H9 (cell line): ENCODE results near the gene VDR. TPM values are rescaled to one million over a fixed set of nuclear protein-coding genes. Genes with fewer than 3 reads are reported as not detected.

Experiments
- DNase-seq: peaks from one replicate; pipeline ENCODE4 v3.0.0-alpha.2; 2017
- H2AFZ ChIP-seq: one replicate; pipeline ENCODE4 v1.6.1; 2013; ENCODE audit warnings: mild to moderate bottlenecking, low read length, control low read depth, moderate library complexity
- H2AK5ac ChIP-seq: 2 replicates; pipeline ENCODE4 v1.6.1; 2013; ENCODE audit warnings: low read length, control low read depth, mixed read lengths; ENCODE audit not compliant: insufficient read length
- H2BK120ac ChIP-seq: one replicate; pipeline ENCODE4 v1.6.1; 2013; ENCODE audit warnings: low read depth, mild to moderate bottlenecking, low read length, control low read depth, inconsistent platforms; ENCODE audit not compliant: poor library complexity, severe bottlenecking
- H2BK12ac ChIP-seq: 2 replicates; pipeline ENCODE4 v1.6.1; 2013; ENCODE audit warnings: low read length, control low read depth, mixed read lengths, low read depth; ENCODE audit not compliant: insufficient read length
- H2BK15ac ChIP-seq: 2 replicates; pipeline ENCODE4 v1.6.1; 2013; ENCODE audit warnings: low read depth, low read length, control low read depth
- H2BK20ac ChIP-seq: one replicate; pipeline ENCODE4 v1.6.1; 2013; ENCODE audit warnings: low read depth, mild to moderate bottlenecking, low read length, control low read depth, inconsistent platforms; ENCODE audit not compliant: poor library complexity, severe bottlenecking
- H2BK5ac ChIP-seq: 2 replicates; pipeline ENCODE4 v1.6.1; 2013; ENCODE audit warnings: low read length, control low read depth, mixed read lengths; ENCODE audit not compliant: insufficient read length
- H3K14ac ChIP-seq: 2 replicates; pipeline ENCODE4 v1.6.1; 2013; ENCODE audit warnings: low read length, control low read depth; ENCODE audit not compliant: insufficient read depth
- H3K18ac ChIP-seq: 2 replicates; pipeline ENCODE4 v1.6.1; 2013; ENCODE audit warnings: low read depth, mild to moderate bottlenecking, mixed read lengths, low read length, control low read depth; ENCODE audit not compliant: insufficient read length
- H3K23ac ChIP-seq: 2 replicates; pipeline ENCODE4 v1.6.1; 2013; ENCODE audit warnings: low read length, control low read depth, mixed read lengths, low read depth; ENCODE audit not compliant: insufficient read length
- H3K23me2 ChIP-seq: 2 replicates; pipeline ENCODE4 v1.6.1; 2013; ENCODE audit warnings: low read depth, mild to moderate bottlenecking, mixed read lengths, low read length, control low read depth; ENCODE audit not compliant: insufficient read length, poor library complexity, severe bottlenecking
- H3K27ac ChIP-seq: 2 replicates; pipeline ENCODE4 v1.5.1; 2013; ENCODE audit warnings: low read length, control low read depth, mixed read lengths, low read depth; ENCODE audit not compliant: insufficient read length
- H3K27me3 ChIP-seq: 2 replicates; pipeline ENCODE4 v1.6.1; 2013; ENCODE audit warnings: low read length, control low read depth, inconsistent platforms; ENCODE audit not compliant: insufficient read depth
- H3K4ac ChIP-seq: 2 replicates; pipeline ENCODE4 v1.6.1; 2013; ENCODE audit warnings: low read depth, mild to moderate bottlenecking, control low read depth, inconsistent platforms, low read length, moderate library complexity
- H3K4me1 ChIP-seq: 2 replicates; pipeline ENCODE4 v1.6.1; 2013; ENCODE audit warnings: low read length, control low read depth, inconsistent platforms; ENCODE audit not compliant: insufficient read depth
- H3K4me2 ChIP-seq: 2 replicates; pipeline ENCODE4 v1.6.1; 2013; ENCODE audit warnings: low read length, control low read depth, mixed read lengths; ENCODE audit not compliant: insufficient read length, insufficient read depth
- H3K56ac ChIP-seq: 2 replicates; pipeline ENCODE4 v1.6.1; 2013; ENCODE audit warnings: low read depth, mild to moderate bottlenecking, mixed read lengths, low read length, control low read depth; ENCODE audit not compliant: insufficient read length
- H3K79me1 ChIP-seq: 2 replicates; pipeline ENCODE4 v1.6.1; 2013; ENCODE audit warnings: low read depth, mild to moderate bottlenecking, moderate library complexity, low read length, control low read depth, inconsistent platforms; ENCODE audit not compliant: insufficient read depth, poor library complexity, severe bottlenecking
- H3K79me2 ChIP-seq: 2 replicates; pipeline ENCODE4 v1.6.1; 2013; ENCODE audit warnings: low read length, control low read depth, inconsistent platforms; ENCODE audit not compliant: insufficient read depth
- H3K9ac ChIP-seq: 2 replicates; pipeline ENCODE4 v1.6.1; 2013; ENCODE audit warnings: low read length, control low read depth, mixed read lengths; ENCODE audit not compliant: insufficient read length; ENCODE audit errors: extremely low read depth
- H3K9me3 ChIP-seq: one replicate; pipeline ENCODE4 v1.6.1; 2013; ENCODE audit warnings: low read depth, low read length, inconsistent platforms; ENCODE audit not compliant: control insufficient read depth
- H3T11ph ChIP-seq: one replicate; pipeline ENCODE4 v1.6.1; 2013; ENCODE audit warnings: mild to moderate bottlenecking, low read length, control low read depth, inconsistent platforms
- H4K20me1 ChIP-seq: one replicate; pipeline ENCODE4 v1.6.1; 2013; ENCODE audit not compliant: control insufficient read depth, insufficient read length, insufficient read depth
- H4K5ac ChIP-seq: 2 replicates; pipeline ENCODE4 v1.6.1; 2013; ENCODE audit warnings: low read depth, mild to moderate bottlenecking, mixed read lengths, low read length, control low read depth; ENCODE audit not compliant: insufficient read length
- H4K8ac ChIP-seq: replicated peaks from 2 replicates; pipeline ENCODE4 v1.6.1; 2013; ENCODE audit warnings: low read length, control low read depth, mixed read lengths, low read depth; ENCODE audit not compliant: insufficient read length
- H4K91ac ChIP-seq: 2 replicates; pipeline ENCODE4 v1.6.1; 2013; ENCODE audit warnings: low read depth, mild to moderate bottlenecking, moderate library complexity, mixed read lengths, low read length, control low read depth; ENCODE audit not compliant: insufficient read length
- H3K27ac Mint-ChIP-seq, 3 experiments: 2 replicates in 2 of 3; 3 replicates in 1 of 3; pipeline ENCODE4 v1.8.0; 2020 to 2021; ENCODE audit warnings: mixed read lengths in 3 of 3, mild to moderate bottlenecking in 1 of 3, moderate library complexity in 1 of 3
- H3K27me3 Mint-ChIP-seq: 2 replicates; pipeline ENCODE4 v1.8.0; 2021; ENCODE audit warnings: low read depth, mild to moderate bottlenecking, moderate library complexity, mixed read lengths
- H3K36me3 Mint-ChIP-seq, 3 experiments: 2 replicates in 2 of 3; 3 replicates in 1 of 3; pipeline ENCODE4 v1.8.0; 2020 to 2021; ENCODE audit warnings: low read depth in 3 of 3, mixed read lengths in 3 of 3; ENCODE audit not compliant: insufficient read depth in 1 of 3
- H3K4me1 Mint-ChIP-seq, 2 experiments: 2 replicates each; pipeline ENCODE4 v1.8.0; 2020; ENCODE audit warnings: mixed read lengths in 2 of 2
- H3K4me3 Mint-ChIP-seq, 2 experiments: 2 replicates in 1 of 2; 3 replicates in 1 of 2; pipeline ENCODE4 v1.8.0; 2020 to 2021; ENCODE audit warnings: mild to moderate bottlenecking in 2 of 2, mixed read lengths in 2 of 2, moderate library complexity in 1 of 2
- H3K9me3 Mint-ChIP-seq, 2 experiments: 2 replicates in 1 of 2; 3 replicates in 1 of 2; pipeline ENCODE4 v1.8.0; 2020; ENCODE audit warnings: mild to moderate bottlenecking in 2 of 2, mixed read lengths in 2 of 2, moderate library complexity in 1 of 2
- total RNA-seq: library from RNA; stranded (reverse); gene quantifications from 2 replicates; pipeline ENCODE4 v1.2.1, GENCODE V29; 2021
- TF ChIP-seq, protein P1 (sequence below): fragments of 200-600 bp; sonication (generic); conservative IDR thresholded peaks from 3 replicates; pipeline ENCODE4 v1.8.0; 2021; ENCODE audit warnings: antibody characterized with exemption, mild to moderate bottlenecking

The VDR gene
- total RNA-seq, 1 experiment from 2014 or later, result 0.61 TPM

DNA sequence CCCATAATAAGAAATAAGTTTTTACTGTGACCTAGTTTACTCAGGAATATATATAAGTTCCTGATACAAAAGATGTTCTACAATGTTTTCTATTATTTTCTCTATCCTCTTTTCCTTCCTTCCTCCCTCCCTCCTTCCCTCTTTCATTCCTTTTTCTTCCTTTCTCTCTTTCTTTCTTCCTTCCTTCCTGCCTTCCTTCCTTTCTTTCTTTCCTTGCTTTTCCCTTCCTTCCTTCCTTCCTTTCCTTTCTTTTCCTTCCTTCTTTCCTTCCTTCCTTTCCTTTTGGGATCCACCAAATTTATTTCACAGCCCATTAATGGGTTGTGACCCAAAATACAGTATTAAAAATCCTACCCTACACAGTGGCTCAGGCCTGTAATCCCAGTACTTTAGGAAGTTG, 3.9 kb upstream of the VDR start:
- H3K4me1 ChIP-seq, result no peaks in the 10 kb centered on the region
- TF ChIP-seq, protein P1, sequence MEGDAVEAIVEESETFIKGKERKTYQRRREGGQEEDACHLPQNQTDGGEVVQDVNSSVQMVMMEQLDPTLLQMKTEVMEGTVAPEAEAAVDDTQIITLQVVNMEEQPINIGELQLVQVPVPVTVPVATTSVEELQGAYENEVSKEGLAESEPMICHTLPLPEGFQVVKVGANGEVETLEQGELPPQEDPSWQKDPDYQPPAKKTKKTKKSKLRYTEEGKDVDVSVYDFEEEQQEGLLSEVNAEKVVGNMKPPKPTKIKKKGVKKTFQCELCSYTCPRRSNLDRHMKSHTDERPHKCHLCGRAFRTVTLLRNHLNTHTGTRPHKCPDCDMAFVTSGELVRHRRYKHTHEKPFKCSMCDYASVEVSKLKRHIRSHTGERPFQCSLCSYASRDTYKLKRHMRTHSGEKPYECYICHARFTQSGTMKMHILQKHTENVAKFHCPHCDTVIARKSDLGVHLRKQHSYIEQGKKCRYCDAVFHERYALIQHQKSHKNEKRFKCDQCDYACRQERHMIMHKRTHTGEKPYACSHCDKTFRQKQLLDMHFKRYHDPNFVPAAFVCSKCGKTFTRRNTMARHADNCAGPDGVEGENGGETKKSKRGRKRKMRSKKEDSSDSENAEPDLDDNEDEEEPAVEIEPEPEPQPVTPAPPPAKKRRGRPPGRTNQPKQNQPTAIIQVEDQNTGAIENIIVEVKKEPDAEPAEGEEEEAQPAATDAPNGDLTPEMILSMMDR, result no peak
- H3K14ac ChIP-seq, result no peak overlapping the region
- no peaks in the 10 kb centered on the region for H3K9me3 ChIP-seq
- no peaks in the 10 kb centered on the region for H4K20me1 ChIP-seq
- no peak for DNase-seq
- H3K23ac ChIP-seq, result no peak overlapping the region
- no peak overlapping the region for H2AFZ ChIP-seq
- H4K8ac ChIP-seq, result no peak overlapping the region
- H3K23me2 ChIP-seq, result peaks cover 12% of the 10 kb centered on the region
- no peak overlapping the region for H3K4me3 Mint-ChIP-seq
- H3K27me3 Mint-ChIP-seq, result peaks cover 78% of the 10 kb centered on the region
- no peak overlapping the region for H4K5ac ChIP-seq
- no peak overlapping the region for H3K56ac ChIP-seq
- H2BK20ac ChIP-seq, result no peak overlapping the region
- no peak overlapping the region for H3K9ac ChIP-seq
- no peak overlapping the region for H3T11ph ChIP-seq
- no peak overlapping the region for H2BK5ac ChIP-seq
- no peak overlapping the region for H3K4me2 ChIP-seq
- no peak overlapping the region for H3K18ac ChIP-seq
- H3K27ac ChIP-seq, result no peak overlapping the region
- no peak overlapping the region for H2BK15ac ChIP-seq
- no peaks in the 10 kb centered on the region for H3K79me2 ChIP-seq
- no peak overlapping the region for H4K91ac ChIP-seq
- no peak overlapping the region for H3K27ac Mint-ChIP-seq
- H3K27me3 ChIP-seq, result peaks cover 18% of the 10 kb centered on the region; the same call in 1 of the 2 replicates
- H3K79me1 ChIP-seq, result no peaks in the 10 kb centered on the region
- no peak overlapping the region for H2BK120ac ChIP-seq
- H3K4ac ChIP-seq, result no peak overlapping the region
- no peak overlapping the region for H2BK12ac ChIP-seq
- no peaks in the 10 kb centered on the region; a peak in 1 of 5 replicates for H3K9me3 Mint-ChIP-seq
- H2AK5ac ChIP-seq, result no peak overlapping the region
- peaks cover 14 to 19% of the 10 kb centered on the region in 2 experiments for H3K4me1 Mint-ChIP-seq
- H3K36me3 Mint-ChIP-seq, result no peaks in the 10 kb centered on the region
